ENCODE measurements around the gene CREB3L2.

DNA sequence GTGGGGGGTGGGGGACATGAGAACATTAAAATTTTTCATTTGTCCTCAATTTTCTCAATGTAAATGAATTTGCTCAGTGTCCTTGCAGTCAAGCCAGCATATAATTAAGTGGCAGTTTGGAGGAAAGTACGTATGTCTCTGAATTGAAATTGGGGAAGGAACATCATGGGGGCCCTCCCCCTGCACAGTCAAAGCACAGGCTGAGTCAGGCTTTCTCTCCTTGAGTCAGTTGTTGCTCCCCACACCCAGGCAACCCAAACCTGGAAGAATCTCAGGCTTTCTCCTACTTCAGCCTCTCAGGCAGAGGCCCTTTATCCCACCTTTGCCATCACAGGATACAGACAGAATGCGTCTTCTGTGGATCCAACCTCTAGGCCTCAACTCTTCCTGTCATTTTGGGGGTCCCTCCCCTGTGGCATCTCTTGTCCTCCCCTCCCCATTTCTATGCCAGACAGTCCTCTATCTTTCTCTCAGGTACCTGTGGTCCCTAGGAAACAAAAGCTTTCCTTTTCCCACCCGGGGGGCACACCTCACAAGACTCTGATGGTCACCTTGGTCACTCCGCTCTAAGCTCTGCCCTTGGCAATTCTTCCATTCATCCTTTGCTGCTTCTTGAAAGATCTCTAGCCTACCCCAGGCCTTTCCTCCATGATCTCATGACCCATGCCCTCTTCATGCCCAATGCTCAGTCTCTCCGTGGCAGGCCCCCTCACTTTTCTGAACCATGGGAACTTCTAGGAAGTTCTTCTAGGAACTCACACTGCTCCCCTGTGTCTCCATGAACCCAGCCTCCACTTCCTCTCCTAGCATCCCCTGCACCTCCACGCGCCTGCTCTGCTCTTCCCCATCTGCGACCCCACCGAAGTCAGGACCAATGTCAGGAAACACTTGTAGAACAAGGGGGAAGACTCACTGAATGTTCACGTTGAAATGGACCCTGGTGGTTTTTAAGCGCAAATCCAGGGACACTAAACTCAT, 40.4 kb downstream of the CREB3L2 start:
- TF ChIP-seq TRIM28 (IDR thresholded peaks at IDR 0.05; ENCODE audit: borderline replicate concordance, low read length), result no peak
- TF ChIP-seq, protein P1, sequence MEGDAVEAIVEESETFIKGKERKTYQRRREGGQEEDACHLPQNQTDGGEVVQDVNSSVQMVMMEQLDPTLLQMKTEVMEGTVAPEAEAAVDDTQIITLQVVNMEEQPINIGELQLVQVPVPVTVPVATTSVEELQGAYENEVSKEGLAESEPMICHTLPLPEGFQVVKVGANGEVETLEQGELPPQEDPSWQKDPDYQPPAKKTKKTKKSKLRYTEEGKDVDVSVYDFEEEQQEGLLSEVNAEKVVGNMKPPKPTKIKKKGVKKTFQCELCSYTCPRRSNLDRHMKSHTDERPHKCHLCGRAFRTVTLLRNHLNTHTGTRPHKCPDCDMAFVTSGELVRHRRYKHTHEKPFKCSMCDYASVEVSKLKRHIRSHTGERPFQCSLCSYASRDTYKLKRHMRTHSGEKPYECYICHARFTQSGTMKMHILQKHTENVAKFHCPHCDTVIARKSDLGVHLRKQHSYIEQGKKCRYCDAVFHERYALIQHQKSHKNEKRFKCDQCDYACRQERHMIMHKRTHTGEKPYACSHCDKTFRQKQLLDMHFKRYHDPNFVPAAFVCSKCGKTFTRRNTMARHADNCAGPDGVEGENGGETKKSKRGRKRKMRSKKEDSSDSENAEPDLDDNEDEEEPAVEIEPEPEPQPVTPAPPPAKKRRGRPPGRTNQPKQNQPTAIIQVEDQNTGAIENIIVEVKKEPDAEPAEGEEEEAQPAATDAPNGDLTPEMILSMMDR (tag by site-specific recombination; IDR thresholded peaks at IDR 0.05), result no peak
- TF ChIP-seq KLF10 (tag by site-specific recombination; IDR thresholded peaks at IDR 0.05), result no peak
- no peak for TF ChIP-seq KLF16 (tag by site-specific recombination; IDR thresholded peaks at IDR 0.05)
- TF ChIP-seq, protein P2, sequence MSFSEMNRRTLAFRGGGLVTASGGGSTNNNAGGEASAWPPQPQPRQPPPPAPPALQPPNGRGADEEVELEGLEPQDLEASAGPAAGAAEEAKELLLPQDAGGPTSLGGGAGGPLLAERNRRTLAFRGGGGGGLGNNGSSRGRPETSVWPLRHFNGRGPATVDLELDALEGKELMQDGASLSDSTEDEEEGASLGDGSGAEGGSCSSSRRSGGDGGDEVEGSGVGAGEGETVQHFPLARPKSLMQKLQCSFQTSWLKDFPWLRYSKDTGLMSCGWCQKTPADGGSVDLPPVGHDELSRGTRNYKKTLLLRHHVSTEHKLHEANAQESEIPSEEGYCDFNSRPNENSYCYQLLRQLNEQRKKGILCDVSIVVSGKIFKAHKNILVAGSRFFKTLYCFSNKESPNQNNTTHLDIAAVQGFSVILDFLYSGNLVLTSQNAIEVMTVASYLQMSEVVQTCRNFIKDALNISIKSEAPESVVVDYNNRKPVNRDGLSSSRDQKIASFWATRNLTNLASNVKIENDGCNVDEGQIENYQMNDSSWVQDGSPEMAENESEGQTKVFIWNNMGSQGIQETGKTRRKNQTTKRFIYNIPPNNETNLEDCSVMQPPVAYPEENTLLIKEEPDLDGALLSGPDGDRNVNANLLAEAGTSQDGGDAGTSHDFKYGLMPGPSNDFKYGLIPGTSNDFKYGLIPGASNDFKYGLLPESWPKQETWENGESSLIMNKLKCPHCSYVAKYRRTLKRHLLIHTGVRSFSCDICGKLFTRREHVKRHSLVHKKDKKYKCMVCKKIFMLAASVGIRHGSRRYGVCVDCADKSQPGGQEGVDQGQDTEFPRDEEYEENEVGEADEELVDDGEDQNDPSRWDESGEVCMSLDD (tag by site-specific recombination; IDR thresholded peaks at IDR 0.05), result no peak
- no peak for TF ChIP-seq ZNF202 (tag by site-specific recombination; IDR thresholded peaks at IDR 0.05; ENCODE audit: borderline replicate concordance)
- TF ChIP-seq MZF1 (tag by site-specific recombination; IDR thresholded peaks at IDR 0.05; ENCODE audit: borderline replicate concordance), result no peak
- TF ChIP-seq, protein P3, sequence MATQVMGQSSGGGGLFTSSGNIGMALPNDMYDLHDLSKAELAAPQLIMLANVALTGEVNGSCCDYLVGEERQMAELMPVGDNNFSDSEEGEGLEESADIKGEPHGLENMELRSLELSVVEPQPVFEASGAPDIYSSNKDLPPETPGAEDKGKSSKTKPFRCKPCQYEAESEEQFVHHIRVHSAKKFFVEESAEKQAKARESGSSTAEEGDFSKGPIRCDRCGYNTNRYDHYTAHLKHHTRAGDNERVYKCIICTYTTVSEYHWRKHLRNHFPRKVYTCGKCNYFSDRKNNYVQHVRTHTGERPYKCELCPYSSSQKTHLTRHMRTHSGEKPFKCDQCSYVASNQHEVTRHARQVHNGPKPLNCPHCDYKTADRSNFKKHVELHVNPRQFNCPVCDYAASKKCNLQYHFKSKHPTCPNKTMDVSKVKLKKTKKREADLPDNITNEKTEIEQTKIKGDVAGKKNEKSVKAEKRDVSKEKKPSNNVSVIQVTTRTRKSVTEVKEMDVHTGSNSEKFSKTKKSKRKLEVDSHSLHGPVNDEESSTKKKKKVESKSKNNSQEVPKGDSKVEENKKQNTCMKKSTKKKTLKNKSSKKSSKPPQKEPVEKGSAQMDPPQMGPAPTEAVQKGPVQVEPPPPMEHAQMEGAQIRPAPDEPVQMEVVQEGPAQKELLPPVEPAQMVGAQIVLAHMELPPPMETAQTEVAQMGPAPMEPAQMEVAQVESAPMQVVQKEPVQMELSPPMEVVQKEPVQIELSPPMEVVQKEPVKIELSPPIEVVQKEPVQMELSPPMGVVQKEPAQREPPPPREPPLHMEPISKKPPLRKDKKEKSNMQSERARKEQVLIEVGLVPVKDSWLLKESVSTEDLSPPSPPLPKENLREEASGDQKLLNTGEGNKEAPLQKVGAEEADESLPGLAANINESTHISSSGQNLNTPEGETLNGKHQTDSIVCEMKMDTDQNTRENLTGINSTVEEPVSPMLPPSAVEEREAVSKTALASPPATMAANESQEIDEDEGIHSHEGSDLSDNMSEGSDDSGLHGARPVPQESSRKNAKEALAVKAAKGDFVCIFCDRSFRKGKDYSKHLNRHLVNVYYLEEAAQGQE (tag by site-specific recombination; IDR thresholded peaks at IDR 0.05), result no peak
- TF ChIP-seq ZNF10 (tag by site-specific recombination; IDR thresholded peaks at IDR 0.05), result no peak
- no peak for TF ChIP-seq ZNF266 (tag by site-specific recombination; IDR thresholded peaks at IDR 0.05; ENCODE audit: low read depth)
- no peak for TF ChIP-seq ZNF239 (tag by site-specific recombination; IDR thresholded peaks at IDR 0.05)
- TF ChIP-seq YY1 (tag by site-specific recombination; IDR thresholded peaks at IDR 0.05), result no peak
- no peak for TF ChIP-seq ZBTB11 (tag by site-specific recombination; conservative IDR thresholded peaks at IDR 0.05; ENCODE audit: low read depth)
- TF ChIP-seq GLIS1 (tag by site-specific recombination; IDR thresholded peaks at IDR 0.05), result no peak
